HCT116 (cell line): Measurements from ENCODE around the gene HOXA2. TPM values are rescaled to one million over a fixed set of nuclear protein-coding genes. Genes with fewer than 3 reads are reported as not detected.

Source experiments
- ATAC-seq: fragments of 200-7000 bp; cut with Tn5 transposase; 2 replicates; pipeline ENCODE4 v1.9.1; 2020; ENCODE audit warnings: mild to moderate bottlenecking, moderate library complexity
- BruUV-seq: library from RNA; stranded (reverse); fragments of 400-500 nt; replicated peaks from 2 replicates; lab custom pipeline; 2021; lab: Mats Ljungman, UMichigan
- CTCF ChIA-PET: fragments of 300-600 bp; sonication (Branson Sonifier 250); formaldehyde crosslinking; loops from one replicate; lab custom pipeline; 2021; ENCODE audit warnings: antibody characterized with exemption; lab: Charles Lee
- POLR2A ChIA-PET: fragments of 300-600, 350-600 bp; sonication (Branson Sonifier 250); formaldehyde crosslinking; loops from one replicate; lab custom pipeline; 2021; ENCODE audit warnings: antibody characterized with exemption; lab: Charles Lee
- RAD21 ChIA-PET, 2 experiments: fragments of 300-600 bp; sonication (Branson Sonifier 250); formaldehyde crosslinking; loops; one replicate each; lab custom pipeline; 2023; ENCODE audit warnings: low total read pairs in 2 of 2; ENCODE audit not compliant: uncharacterized antibody in 2 of 2, unreplicated experiment in 2 of 2, low non-redundant PET in 1 of 2; lab: Charles Lee
- DNase-seq: peaks from one replicate; pipeline ENCODE4 v3.0.0-alpha.2; 2010; ENCODE audit warnings: low read depth, low spot score
- H2AFZ ChIP-seq: fragments of 200-600 bp; shearing (Covaris generic), sonication (generic); 2 replicates; pipeline ENCODE4 v1.6.1; 2017; ENCODE audit warnings: low read depth, mixed run types, mixed read lengths, antibody characterized with exemption, low read length; ENCODE audit not compliant: poor library complexity, severe bottlenecking
- H3K27ac ChIP-seq: 2 replicates; pipeline ENCODE4 v1.5.1; 2012; ENCODE audit warnings: low read depth, low read length
- H3K27me3 ChIP-seq: fragments of 200-600 bp; sonication (generic); 2 replicates; pipeline ENCODE4 v1.6.1; 2016; ENCODE audit warnings: mixed run types, low read length, mixed read lengths; ENCODE audit not compliant: insufficient read depth
- H3K36me3 ChIP-seq, 2 experiments: fragments of 200-500 bp in 1 of 2; fragments of 200-600 bp in 1 of 2; sonication (Bioruptor generic) in 1 of 2; sonication (generic) in 1 of 2; 2 replicates each; pipeline versions ENCODE4 v1.5.1 to v1.6.1; 2014 to 2016; ENCODE audit warnings: low read length in 2 of 2, inconsistent platforms in 1 of 2, mixed read lengths in 1 of 2, mixed run types in 1 of 2; ENCODE audit not compliant: insufficient read depth in 2 of 2, control insufficient read depth in 1 of 2
- H3K4me1 ChIP-seq, 2 experiments: fragments of 200-600 bp in 1 of 2; sonication (generic) in 1 of 2; 2 replicates each; pipeline versions ENCODE4 v1.5.1 to v1.6.1; 2012 to 2017; ENCODE audit warnings: low read length in 2 of 2, inconsistent platforms in 1 of 2, mild to moderate bottlenecking in 1 of 2, mixed read lengths in 1 of 2, mixed run types in 1 of 2, moderate library complexity in 1 of 2; ENCODE audit not compliant: insufficient read depth in 2 of 2, control insufficient read depth in 1 of 2
- H3K4me2 ChIP-seq: fragments of 200-600 bp; sonication (generic); 2 replicates; pipeline ENCODE4 v1.6.1; 2017; ENCODE audit warnings: mixed run types, low read length, mixed read lengths
- H3K4me3 ChIP-seq, 2 experiments: fragments of 200-600 bp in 1 of 2; sonication (generic) in 1 of 2; replicated peaks in 1 of 2; 2 replicates each; pipeline ENCODE4 v1.5.1; 2011 to 2016; ENCODE audit warnings: low read length in 2 of 2, control low read depth in 1 of 2, low read depth in 1 of 2, mild to moderate bottlenecking in 1 of 2, mixed read lengths in 1 of 2, mixed run types in 1 of 2
- H3K79me2 ChIP-seq: fragments of 200-600 bp; sonication (generic); 2 replicates; pipeline ENCODE4 v1.6.1; 2017; ENCODE audit warnings: mild to moderate bottlenecking, mixed run types, low read length, moderate library complexity, mixed read lengths; ENCODE audit not compliant: insufficient read depth
- H3K9ac ChIP-seq: fragments of 200-600 bp; sonication (generic); 2 replicates; pipeline ENCODE4 v1.6.1; 2016; ENCODE audit warnings: low read length, mixed read lengths
- H3K9me2 ChIP-seq: fragments of 200-600 bp; sonication (generic), shearing (Covaris generic); 2 replicates; pipeline ENCODE4 v1.6.1; 2017; ENCODE audit warnings: mixed run types, mild to moderate bottlenecking, moderate library complexity; ENCODE audit not compliant: insufficient read depth
- H3K9me3 ChIP-seq, 2 experiments: fragments of 200-500 bp in 1 of 2; fragments of 200-600 bp in 1 of 2; sonication (Bioruptor generic) in 1 of 2; sonication (generic) in 1 of 2; 2 replicates each; pipeline ENCODE4 v1.6.1; 2014 to 2017; ENCODE audit warnings: low read length in 2 of 2, mixed read lengths in 2 of 2, inconsistent platforms in 1 of 2, low read depth in 1 of 2, mild to moderate bottlenecking in 1 of 2, mixed run types in 1 of 2, moderate library complexity in 1 of 2; ENCODE audit not compliant: control insufficient read depth in 1 of 2, insufficient read depth in 1 of 2
- H4K20me1 ChIP-seq: fragments of 200-600 bp; sonication (generic), shearing (Covaris generic); 2 replicates; pipeline ENCODE4 v1.6.1; 2017; ENCODE audit warnings: mixed run types, mild to moderate bottlenecking, moderate library complexity; ENCODE audit not compliant: insufficient read depth
- EGR1 ChIP-seq: IDR thresholded peaks from 2 replicates; pipeline ENCODE4 v1.6.1; 2012; ENCODE audit warnings: low read depth
- ELF1 ChIP-seq: IDR thresholded peaks from 2 replicates; pipeline ENCODE4 v1.6.1; 2012; ENCODE audit warnings: low read depth, borderline replicate concordance
- EZH2 ChIP-seq: fragments of 200-600 bp; sonication (generic); IDR thresholded peaks from 2 replicates; pipeline ENCODE4 v1.6.1; 2017; ENCODE audit warnings: antibody characterized with exemption, mixed run types
- FOSL1 ChIP-seq: IDR thresholded peaks from 2 replicates; pipeline ENCODE4 v1.6.1; 2012; ENCODE audit warnings: low read depth
- POLR2A ChIP-seq: IDR thresholded peaks from 2 replicates; pipeline ENCODE4 v1.7.0; 2011; ENCODE audit warnings: borderline replicate concordance; ENCODE audit not compliant: insufficient read depth, insufficient read length; ENCODE audit errors: extremely low read depth
- REST ChIP-seq: IDR thresholded peaks from 2 replicates; pipeline ENCODE4 v1.6.1; 2012; ENCODE audit warnings: low read depth
- SIN3A ChIP-seq: IDR thresholded peaks from 2 replicates; pipeline ENCODE4 v1.6.1; 2012; ENCODE audit warnings: low read depth
- SP1 ChIP-seq: IDR thresholded peaks from 2 replicates; pipeline ENCODE4 v1.6.1; 2012; ENCODE audit warnings: low read depth
- ZNF274 ChIP-seq: fragments of 200-500 bp; sonication (Bioruptor generic); IDR thresholded peaks from 2 replicates; pipeline ENCODE4 v1.6.1; 2014; ENCODE audit warnings: mild to moderate bottlenecking, low read depth, low read length, inconsistent platforms
- intact Hi-C: fragments of 100-400 bp; cut with micrococcal nuclease; formaldehyde crosslinking; loops from 2 replicates; pipeline ENCODE4 v1.10.0; 2022
- total RNA-seq: library from RNA; stranded (reverse); gene quantifications from one replicate; pipeline ENCODE4 v1.2.1, GENCODE V29; 2021; ENCODE audit not compliant: unreplicated experiment
- TF ChIP-seq, protein P1 (sequence below): IDR thresholded peaks from 2 replicates; pipeline ENCODE4 v1.6.1; 2012
- TF ChIP-seq, protein P2 (sequence below): IDR thresholded peaks from 2 replicates; pipeline ENCODE4 v1.6.1; 2011; ENCODE audit warnings: mild to moderate bottlenecking, low read length, moderate library complexity; ENCODE audit not compliant: insufficient replicate concordance; ENCODE audit errors: extremely low read depth

Gene HOXA2
- total RNA-seq, 1 experiment from 2014 or later = 0.57 TPM

DNA sequence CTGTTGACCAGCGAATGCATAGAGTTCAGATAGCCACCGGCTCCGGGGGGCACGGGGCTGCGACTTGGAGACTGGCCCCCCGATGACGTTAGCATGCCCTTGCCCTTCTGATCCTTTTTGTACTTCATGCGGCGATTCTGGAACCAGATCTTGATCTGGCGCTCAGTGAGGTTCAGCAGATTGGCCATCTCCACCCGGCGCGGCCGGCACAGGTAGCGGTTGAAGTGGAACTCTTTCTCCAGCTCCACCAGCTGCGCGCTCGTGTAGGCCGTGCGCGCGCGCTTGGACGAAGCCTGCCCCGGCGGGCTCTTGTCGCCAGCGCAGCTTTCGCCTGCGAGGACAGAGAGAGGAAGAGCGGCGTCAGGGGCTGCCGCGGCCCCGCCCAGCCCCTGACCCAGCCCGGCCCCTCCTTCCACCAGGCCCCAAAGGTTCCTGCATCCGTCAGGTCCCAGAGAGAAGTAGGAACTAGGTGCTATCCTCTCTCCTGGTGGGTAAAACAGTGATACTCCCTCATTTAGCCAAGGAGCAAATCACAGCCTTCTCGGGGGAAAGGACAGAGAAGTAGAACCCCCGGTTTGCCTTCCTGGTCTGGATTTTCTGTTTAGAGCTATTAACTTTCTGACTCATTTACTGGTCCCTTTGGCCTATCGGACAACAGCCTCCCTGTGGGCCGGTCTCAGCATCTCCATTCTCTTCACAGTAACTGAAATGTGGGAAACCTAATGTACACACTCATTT, 6.1 kb upstream of the HOXA2 start (continued):
- TF ChIP-seq REST = no peak
- TF ChIP-seq, protein P1, sequence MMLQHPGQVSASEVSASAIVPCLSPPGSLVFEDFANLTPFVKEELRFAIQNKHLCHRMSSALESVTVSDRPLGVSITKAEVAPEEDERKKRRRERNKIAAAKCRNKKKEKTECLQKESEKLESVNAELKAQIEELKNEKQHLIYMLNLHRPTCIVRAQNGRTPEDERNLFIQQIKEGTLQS = no peak
- TF ChIP-seq FOSL1 = no peak
- TF ChIP-seq SIN3A = no peak
- TF ChIP-seq, all 23 proteins: peak for 0

DNA sequence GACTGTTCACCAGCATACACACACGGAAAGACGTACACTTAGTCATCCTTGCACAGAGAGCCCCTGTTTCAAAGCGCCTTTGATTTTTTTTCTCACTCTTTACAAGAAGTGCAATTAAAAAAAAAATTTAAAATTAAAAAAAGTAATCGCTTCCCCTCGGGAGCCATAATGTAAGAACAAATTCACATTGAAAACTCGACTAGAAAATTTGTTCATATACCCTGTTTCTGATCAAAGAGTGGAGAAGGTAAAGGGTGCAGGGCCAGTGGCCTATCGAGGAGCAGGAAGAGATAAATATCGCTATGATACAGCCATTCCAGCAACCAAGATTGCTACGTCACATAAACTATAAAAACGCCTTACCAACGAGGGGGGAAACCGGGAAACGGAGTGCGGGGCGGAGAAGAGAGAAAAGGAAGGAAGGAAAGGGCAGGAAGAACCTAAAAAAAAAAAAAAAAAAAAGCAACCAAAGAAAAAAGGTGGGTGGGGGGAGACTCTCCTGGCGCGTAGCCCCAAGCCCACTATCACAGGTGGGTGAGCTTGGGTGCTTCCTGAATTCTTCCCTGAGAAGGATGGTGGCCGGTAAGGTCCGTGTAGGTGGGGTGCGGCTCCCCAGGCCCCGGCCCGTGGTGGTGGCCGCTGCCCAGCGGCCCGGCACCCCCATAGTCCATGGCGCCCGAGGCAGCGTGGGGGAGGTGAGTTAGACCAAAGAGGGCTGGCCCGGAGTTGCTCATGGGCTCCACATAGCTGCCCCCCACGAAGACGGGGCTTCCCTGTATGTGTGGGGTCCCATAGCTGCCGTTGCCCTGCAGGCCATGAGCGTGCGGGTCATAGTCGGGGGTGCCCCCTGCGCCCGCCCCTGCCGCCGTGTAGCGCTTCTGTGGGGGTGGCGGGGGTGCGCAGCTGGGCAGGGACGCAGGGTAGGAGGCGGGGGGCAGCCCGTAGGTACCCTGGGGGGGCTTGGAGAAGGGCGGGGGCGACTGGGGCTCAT, 5.2 kb upstream of the HOXA2 start:
- POLR2A ChIA-PET = no interaction called here
- H3K4me2 ChIP-seq = no peak overlapping the region
- TF ChIP-seq, protein P2, sequence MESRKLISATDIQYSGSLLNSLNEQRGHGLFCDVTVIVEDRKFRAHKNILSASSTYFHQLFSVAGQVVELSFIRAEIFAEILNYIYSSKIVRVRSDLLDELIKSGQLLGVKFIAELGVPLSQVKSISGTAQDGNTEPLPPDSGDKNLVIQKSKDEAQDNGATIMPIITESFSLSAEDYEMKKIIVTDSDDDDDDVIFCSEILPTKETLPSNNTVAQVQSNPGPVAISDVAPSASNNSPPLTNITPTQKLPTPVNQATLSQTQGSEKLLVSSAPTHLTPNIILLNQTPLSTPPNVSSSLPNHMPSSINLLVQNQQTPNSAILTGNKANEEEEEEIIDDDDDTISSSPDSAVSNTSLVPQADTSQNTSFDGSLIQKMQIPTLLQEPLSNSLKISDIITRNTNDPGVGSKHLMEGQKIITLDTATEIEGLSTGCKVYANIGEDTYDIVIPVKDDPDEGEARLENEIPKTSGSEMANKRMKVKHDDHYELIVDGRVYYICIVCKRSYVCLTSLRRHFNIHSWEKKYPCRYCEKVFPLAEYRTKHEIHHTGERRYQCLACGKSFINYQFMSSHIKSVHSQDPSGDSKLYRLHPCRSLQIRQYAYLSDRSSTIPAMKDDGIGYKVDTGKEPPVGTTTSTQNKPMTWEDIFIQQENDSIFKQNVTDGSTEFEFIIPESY = no peak
- TF ChIP-seq EGR1 (no peak), SP1 (no peak), EZH2 (no peak), ELF1 (no peak), POLR2A (no peak), ZNF274 (no peak), REST (no peak)
- TF ChIP-seq, protein P1 = no peak

More for the DNA sequence above, 5.2 kb upstream of the HOXA2 start:
- Histone ChIP-seq H3K9ac (no peak overlapping the region), H3K27ac (no peak overlapping the region), H3K4me3 (no peak overlapping the region), H3K9me3 (no peaks in the 10 kb centered on the region), H3K4me1 (peaks cover 22 to 23% of the 10 kb centered on the region in 2 experiments), H3K79me2 (peaks cover 13% of the 10 kb centered on the region), H3K27me3 (no peaks in the 10 kb centered on the region), H3K9me2 (no peaks in the 10 kb centered on the region), H4K20me1 (no peaks in the 10 kb centered on the region), H3K36me3 (no peaks in the 10 kb centered on the region), H2AFZ (no peak overlapping the region)
- RAD21 ChIA-PET = no interaction called here
- intact Hi-C loops = no loop called here
- BruUV-seq = no TSS peak
- CTCF ChIA-PET = no interaction called here
- no peak for ATAC-seq
- no peak for DNase-seq
